Neural progenitor cell (in vitro differentiated cells): ENCODE measurements around the gene MRPL11. TPM values are rescaled to one million over a fixed set of nuclear protein-coding genes. Genes with fewer than 3 reads are reported as not detected.
A peak's percentile ranks its signal among the peaks of the same experiment; 100 is the strongest.

Experiments
- DNase-seq: peaks from one replicate; pipeline ENCODE4 v3.0.0-alpha.2; 2016; ENCODE audit warnings: low spot score
- H2AFZ ChIP-seq: fragments of 200-600 bp; sonication (generic); replicated peaks from 2 replicates; pipeline ENCODE4 v1.6.1; 2016; ENCODE audit warnings: antibody characterized with exemption
- H3F3A ChIP-seq: fragments of 200-600 bp; sonication (generic); 2 replicates; pipeline ENCODE4 v1.6.1; 2016; ENCODE audit warnings: antibody characterized with exemption, low read depth
- H3K27ac ChIP-seq: fragments of 200-600 bp; sonication (generic); 2 replicates; pipeline ENCODE4 v1.5.1; 2016; ENCODE audit warnings: mild to moderate bottlenecking
- H3K27me3 ChIP-seq: fragments of 200-600 bp; sonication (generic); 2 replicates; pipeline ENCODE4 v1.6.1; 2016; ENCODE audit warnings: mild to moderate bottlenecking, moderate library complexity
- H3K36me3 ChIP-seq: fragments of 200-600 bp; sonication (generic); 2 replicates; pipeline ENCODE4 v1.5.1; 2016
- H3K4me1 ChIP-seq: fragments of 200-600 bp; sonication (generic); 2 replicates; pipeline ENCODE4 v1.6.1; 2016; ENCODE audit warnings: mixed run types
- H3K4me2 ChIP-seq: fragments of 200-600 bp; sonication (generic); 2 replicates; pipeline ENCODE4 v1.6.1; 2016
- H3K4me3 ChIP-seq: fragments of 200-600 bp; sonication (generic); 2 replicates; pipeline ENCODE4 v1.5.1; 2016
- H3K79me2 ChIP-seq: fragments of 200-600 bp; sonication (generic); 2 replicates; pipeline ENCODE4 v1.6.1; 2016; ENCODE audit warnings: low read depth
- H3K9ac ChIP-seq: fragments of 200-600 bp; sonication (generic); 2 replicates; pipeline ENCODE4 v1.6.1; 2016
- H3K9me3 ChIP-seq: fragments of 200-600 bp; sonication (generic); 2 replicates; pipeline ENCODE4 v1.5.1; 2016; ENCODE audit warnings: low read depth
- H4K20me1 ChIP-seq: fragments of 200-600 bp; sonication (generic); 2 replicates; pipeline ENCODE4 v1.6.1; 2016; ENCODE audit warnings: low read depth
- H3K27ac Mint-ChIP-seq: 3 replicates; pipeline ENCODE4 v1.8.0; 2021; ENCODE audit warnings: mixed read lengths
- H3K27me3 Mint-ChIP-seq: 2 replicates; pipeline ENCODE4 v1.8.0; 2022; ENCODE audit warnings: low read depth, mild to moderate bottlenecking, inconsistent platforms, moderate library complexity, mixed read lengths; ENCODE audit not compliant: insufficient read depth
- H3K36me3 Mint-ChIP-seq: 3 replicates; pipeline ENCODE4 v1.8.0; 2021; ENCODE audit warnings: mixed read lengths
- H3K4me1 Mint-ChIP-seq: 3 replicates; pipeline ENCODE4 v1.8.0; 2021; ENCODE audit warnings: mixed read lengths
- H3K4me3 Mint-ChIP-seq: 3 replicates; pipeline ENCODE4 v1.8.0; 2021; ENCODE audit warnings: mild to moderate bottlenecking, moderate library complexity, mixed read lengths
- H3K9me3 Mint-ChIP-seq: 3 replicates; pipeline ENCODE4 v1.8.0; 2020; ENCODE audit warnings: mixed read lengths
- CTCF ChIP-seq: fragments of 200-600 bp; sonication (generic); IDR thresholded peaks from 2 replicates; pipeline ENCODE4 v1.5.1; 2017; ENCODE audit warnings: antibody characterized with exemption, mild to moderate bottlenecking
- EZH2 ChIP-seq: fragments of 200-600 bp; sonication (generic); IDR thresholded peaks from 2 replicates; pipeline ENCODE4 v1.6.1; 2017; ENCODE audit warnings: antibody characterized with exemption, mild to moderate bottlenecking, moderate library complexity
- EZH2phosphoT487 ChIP-seq: fragments of 200-600 bp; sonication (generic); IDR thresholded peaks from 2 replicates; pipeline ENCODE4 v1.6.1; 2017; ENCODE audit warnings: antibody characterized with exemption
- total RNA-seq: library from RNA; depleted of rRNA; stranded (reverse); fragments of >200 nt; gene quantifications from 2 replicates; pipeline ENCODE4 v1.2.3, GENCODE V29; 2015; ENCODE audit warnings: low replicate concordance

MRPL11 gene
- total RNA-seq, 1 donor from 2014 or later: 131 TPM

- H3K36me3 Mint-ChIP-seq: peaks cover 3% of the 10 kb centered on the region
- peaks cover 20% of the 10 kb centered on the region for H3K79me2 ChIP-seq
- no peak overlapping the region for H3K9ac ChIP-seq
- DNase-seq: peak; percentile 52
- H3K4me3 Mint-ChIP-seq: peak overlapping the region; percentile 56
- H3K27ac Mint-ChIP-seq: peak overlapping the region; percentile 73
- peaks cover 29% of the 10 kb centered on the region for H3K4me1 Mint-ChIP-seq
- TF ChIP-seq CTCF: no peak
- no peak for TF ChIP-seq EZH2
- no peak for TF ChIP-seq EZH2phosphoT487
- peaks cover 31% of the 10 kb centered on the region for H4K20me1 ChIP-seq
- no peak overlapping the region for H3K4me2 ChIP-seq
- peaks cover 3% of the 10 kb centered on the region for H3K4me1 ChIP-seq
- peaks cover 40% of the 10 kb centered on the region for H3F3A ChIP-seq
- H3K4me3 ChIP-seq: no peak overlapping the region
- H3K9me3 ChIP-seq: no peaks in the 10 kb centered on the region
- H3K9me3 Mint-ChIP-seq: no peaks in the 10 kb centered on the region
- H3K36me3 ChIP-seq: no peaks in the 10 kb centered on the region
- peak overlapping the region; percentile 46 for H3K27ac ChIP-seq
- no peak overlapping the region for H2AFZ ChIP-seq
- H3K27me3 Mint-ChIP-seq: peaks cover 12% of the 10 kb centered on the region
- H3K27me3 ChIP-seq: no peaks in the 10 kb centered on the region
Observed at GRCh38 chr11:66476841-66477251, 38.2 kb upstream of the MRPL11 start.

- peaks cover 37% of the 10 kb centered on the region for H3F3A ChIP-seq
- no peaks in the 10 kb centered on the region for H3K36me3 ChIP-seq
- peaks cover 31% of the 10 kb centered on the region for H4K20me1 ChIP-seq
- H3K4me3 ChIP-seq: no peak overlapping the region
- H3K27me3 ChIP-seq: no peaks in the 10 kb centered on the region
- no peak for TF ChIP-seq EZH2phosphoT487
- TF ChIP-seq CTCF: no peak
- TF ChIP-seq EZH2: no peak
- H3K36me3 Mint-ChIP-seq: peaks cover 3% of the 10 kb centered on the region
- DNase-seq: no peak
- H3K9ac ChIP-seq: no peak overlapping the region
- peaks cover 29% of the 10 kb centered on the region for H3K4me1 Mint-ChIP-seq
- H3K4me2 ChIP-seq: no peak overlapping the region
- H3K9me3 Mint-ChIP-seq: no peaks in the 10 kb centered on the region
- peaks cover 12% of the 10 kb centered on the region for H3K27me3 Mint-ChIP-seq
- H3K27ac Mint-ChIP-seq: peak overlapping the region; percentile 73
- H3K4me3 Mint-ChIP-seq: no peak overlapping the region
- peaks cover 3% of the 10 kb centered on the region for H3K4me1 ChIP-seq
- no peaks in the 10 kb centered on the region for H3K9me3 ChIP-seq
- no peak overlapping the region for H2AFZ ChIP-seq
- peaks cover 16% of the 10 kb centered on the region for H3K79me2 ChIP-seq
- peak overlapping the region; percentile 46 for H3K27ac ChIP-seq
Observed at GRCh38 chr11:66476173-66476840, 37.7 kb upstream of the MRPL11 start.

DNA sequence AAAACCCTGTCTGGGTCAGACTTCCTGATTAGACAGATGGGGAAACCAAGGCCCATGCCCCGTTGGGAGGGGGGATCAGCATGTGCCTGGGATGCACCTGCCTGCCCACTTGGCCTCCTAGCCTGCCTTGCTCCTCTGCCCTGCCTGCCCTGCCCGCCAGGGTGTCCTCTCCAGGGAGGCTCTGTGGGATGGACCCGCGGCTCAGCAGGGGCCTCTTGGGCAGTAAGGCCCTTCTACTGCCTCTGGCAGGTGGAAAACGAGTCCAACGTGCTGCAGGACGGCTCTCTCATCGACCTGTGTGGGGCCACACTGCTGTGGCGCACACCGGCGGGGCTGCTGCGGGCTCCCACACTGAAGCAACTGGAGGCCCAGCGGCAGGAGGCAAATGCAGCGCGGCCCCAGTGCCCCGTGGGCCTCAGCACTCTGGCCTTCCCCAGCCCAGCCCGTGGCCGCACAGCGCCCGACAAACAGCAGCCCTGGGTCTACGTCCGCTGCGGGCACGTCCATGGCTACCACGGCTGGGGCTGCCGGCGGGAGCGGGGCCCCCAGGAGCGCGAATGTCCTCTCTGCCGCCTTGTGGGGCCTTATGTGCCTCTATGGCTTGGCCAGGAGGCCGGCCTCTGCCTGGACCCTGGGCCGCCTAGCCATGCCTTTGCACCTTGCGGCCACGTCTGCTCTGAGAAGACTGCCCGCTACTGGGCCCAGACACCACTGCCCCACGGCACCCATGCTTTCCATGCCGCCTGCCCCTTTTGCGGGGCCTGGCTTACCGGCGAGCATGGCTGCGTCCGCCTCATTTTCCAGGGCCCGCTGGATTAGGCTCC lies 36.9 kb upstream of the MRPL11 start:
- H4K20me1 ChIP-seq: peaks cover 31% of the 10 kb centered on the region
- no peak overlapping the region for H3K27ac Mint-ChIP-seq
- H3K9me3 Mint-ChIP-seq: no peaks in the 10 kb centered on the region
- no peaks in the 10 kb centered on the region for H3K36me3 ChIP-seq
- TF ChIP-seq EZH2phosphoT487: no peak
- TF ChIP-seq EZH2: no peak
- no peak for TF ChIP-seq CTCF
- no peaks in the 10 kb centered on the region for H3K27me3 ChIP-seq
- peaks cover 10% of the 10 kb centered on the region for H3K27me3 Mint-ChIP-seq
- peaks cover 25% of the 10 kb centered on the region for H3K4me1 Mint-ChIP-seq
- peaks cover 5% of the 10 kb centered on the region for H3K36me3 Mint-ChIP-seq
- no peaks in the 10 kb centered on the region for H3K4me1 ChIP-seq
- H3K9ac ChIP-seq: no peak overlapping the region
- no peak overlapping the region for H3K4me3 Mint-ChIP-seq
- no peak overlapping the region for H3K27ac ChIP-seq
- H3K4me3 ChIP-seq: no peak overlapping the region
- no peak overlapping the region for H3K4me2 ChIP-seq
- no peaks in the 10 kb centered on the region for H3K9me3 ChIP-seq
- H3K79me2 ChIP-seq: peaks cover 12% of the 10 kb centered on the region
- no peak for DNase-seq
- no peak overlapping the region for H2AFZ ChIP-seq
- peaks cover 29% of the 10 kb centered on the region for H3F3A ChIP-seq
